Thoracic aorta (tissue), 2 donors: ENCODE measurements around the gene YKT6. TPM values are rescaled to one million over a fixed set of nuclear protein-coding genes. Genes with fewer than 3 reads are reported as not detected.
A peak's percentile ranks its signal among the peaks of the same experiment; 100 is the strongest.

Experiments used
- ATAC-seq: fragments of 150-250 bp; one replicate; pipeline ENCODE4 v1.8.0; 2017; ENCODE audit warnings: low read depth; ENCODE audit not compliant: insufficient number of reproducible peaks, low FRiP score
- DNase-seq: peaks from one replicate; pipeline ENCODE4 v3.0.0-alpha.2; 2020; ENCODE audit warnings: low spot score
- H3K27ac ChIP-seq, 2 donors: fragments of 200-600 bp; sonication (generic); 1 replicate in 1 of 2; 2 replicates in 1 of 2; pipeline ENCODE4 v1.5.1; 2016; ENCODE audit warnings: mild to moderate bottlenecking in 2 of 2, moderate library complexity in 2 of 2
- H3K27me3 ChIP-seq: fragments of 200-600 bp; sonication (generic); replicated peaks from 2 replicates; pipeline ENCODE4 v1.6.0; 2016; ENCODE audit warnings: mild to moderate bottlenecking; ENCODE audit not compliant: insufficient read depth
- H3K36me3 ChIP-seq: fragments of 200-600 bp; sonication (generic); one replicate; pipeline ENCODE4 v1.5.1; 2016
- H3K4me1 ChIP-seq, 2 donors: fragments of 200-600 bp; sonication (generic); 1 replicate in 1 of 2; 2 replicates in 1 of 2; pipeline versions ENCODE4 v1.5.1 to v1.6.0; 2016; ENCODE audit warnings: low read depth in 2 of 2, mild to moderate bottlenecking in 1 of 2; ENCODE audit not compliant: control insufficient read depth in 1 of 2
- H3K4me3 ChIP-seq: fragments of 200-600 bp; sonication (generic); 2 replicates; pipeline ENCODE4 v1.5.1; 2016; ENCODE audit warnings: mild to moderate bottlenecking
- H3K9me3 ChIP-seq: fragments of 200-600 bp; sonication (generic); 2 replicates; pipeline ENCODE4 v1.5.1; 2016
- total RNA-seq, 2 donors: library from RNA; depleted of rRNA; stranded (reverse); fragments of >200 nt; gene quantifications; one replicate each; pipeline versions ENCODE4 v1.1.0 to v1.2.3, GENCODE V29; 2016
- TF ChIP-seq, protein P1 (sequence below): fragments of 200-600 bp; sonication (generic); IDR thresholded peaks from one replicate; pipeline ENCODE4 v1.5.1; 2019; ENCODE audit warnings: antibody characterized with exemption

YKT6 gene
- total RNA-seq, 2 donors from 2014 or later, result 62.0 to 69.6 TPM

DNA sequence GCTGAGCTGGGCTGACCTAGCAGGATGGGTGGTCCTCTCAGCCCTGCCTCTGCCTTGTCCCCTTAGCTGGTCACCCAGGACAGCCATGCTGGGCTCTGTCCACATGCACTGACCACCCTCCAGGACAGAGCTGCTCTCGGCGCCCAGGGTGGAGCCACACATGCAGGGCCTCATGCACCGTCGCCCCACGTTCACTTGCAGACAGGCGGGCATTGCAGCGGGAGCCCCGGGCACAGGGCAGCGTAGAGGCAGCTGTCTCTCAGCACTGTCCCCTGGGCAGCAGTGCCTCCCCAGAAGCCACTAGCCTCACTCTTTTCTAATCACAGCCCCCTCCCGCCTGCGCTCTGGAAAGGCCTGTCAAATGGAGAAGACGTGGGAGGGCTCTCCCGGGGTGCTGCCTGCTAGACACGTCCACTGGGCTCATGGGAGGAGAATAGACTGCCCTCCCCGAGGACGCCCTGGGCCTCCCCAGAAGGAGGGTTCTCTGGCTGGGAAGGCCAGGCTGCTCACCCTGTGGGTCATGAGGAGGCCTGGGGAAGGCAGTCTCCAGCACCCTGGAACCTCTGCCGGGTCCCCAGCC, 37.4 kb downstream of the YKT6 start:
- no peak overlapping the region for H3K4me3 ChIP-seq
- no peaks in the 10 kb centered on the region for H3K9me3 ChIP-seq
- H3K36me3 ChIP-seq, result no peaks in the 10 kb centered on the region
- TF ChIP-seq, protein P1, sequence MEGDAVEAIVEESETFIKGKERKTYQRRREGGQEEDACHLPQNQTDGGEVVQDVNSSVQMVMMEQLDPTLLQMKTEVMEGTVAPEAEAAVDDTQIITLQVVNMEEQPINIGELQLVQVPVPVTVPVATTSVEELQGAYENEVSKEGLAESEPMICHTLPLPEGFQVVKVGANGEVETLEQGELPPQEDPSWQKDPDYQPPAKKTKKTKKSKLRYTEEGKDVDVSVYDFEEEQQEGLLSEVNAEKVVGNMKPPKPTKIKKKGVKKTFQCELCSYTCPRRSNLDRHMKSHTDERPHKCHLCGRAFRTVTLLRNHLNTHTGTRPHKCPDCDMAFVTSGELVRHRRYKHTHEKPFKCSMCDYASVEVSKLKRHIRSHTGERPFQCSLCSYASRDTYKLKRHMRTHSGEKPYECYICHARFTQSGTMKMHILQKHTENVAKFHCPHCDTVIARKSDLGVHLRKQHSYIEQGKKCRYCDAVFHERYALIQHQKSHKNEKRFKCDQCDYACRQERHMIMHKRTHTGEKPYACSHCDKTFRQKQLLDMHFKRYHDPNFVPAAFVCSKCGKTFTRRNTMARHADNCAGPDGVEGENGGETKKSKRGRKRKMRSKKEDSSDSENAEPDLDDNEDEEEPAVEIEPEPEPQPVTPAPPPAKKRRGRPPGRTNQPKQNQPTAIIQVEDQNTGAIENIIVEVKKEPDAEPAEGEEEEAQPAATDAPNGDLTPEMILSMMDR, result no peak
- peaks cover 0 to 5% of the 10 kb centered on the region in 2 donors for H3K4me1 ChIP-seq
- DNase-seq (no peak), ATAC-seq (no peak)
- H3K27ac ChIP-seq, result no peak overlapping the region
- no peaks in the 10 kb centered on the region for H3K27me3 ChIP-seq

DNA sequence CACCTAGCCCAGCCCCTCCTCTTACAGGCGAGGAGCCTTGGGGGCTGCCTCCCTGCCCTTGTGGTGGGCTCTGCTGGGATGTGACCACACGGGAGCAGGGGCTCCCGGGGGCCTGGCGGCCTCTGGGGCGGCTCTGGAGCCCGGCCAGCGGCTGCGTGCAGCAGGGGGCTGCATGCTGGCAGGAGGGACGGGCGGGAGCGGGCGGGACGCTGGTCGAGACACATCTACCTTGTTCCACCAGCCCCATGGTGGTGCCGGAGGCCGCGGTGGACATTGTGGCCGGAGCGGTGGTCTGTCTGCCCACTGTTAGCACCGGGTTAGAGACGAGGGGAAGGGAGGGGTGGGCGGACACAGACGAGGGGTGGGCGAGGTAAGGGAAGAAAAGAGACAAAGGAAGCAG, 38.6 kb downstream of the YKT6 start:
- TF ChIP-seq, protein P1, result no peak

DNA sequence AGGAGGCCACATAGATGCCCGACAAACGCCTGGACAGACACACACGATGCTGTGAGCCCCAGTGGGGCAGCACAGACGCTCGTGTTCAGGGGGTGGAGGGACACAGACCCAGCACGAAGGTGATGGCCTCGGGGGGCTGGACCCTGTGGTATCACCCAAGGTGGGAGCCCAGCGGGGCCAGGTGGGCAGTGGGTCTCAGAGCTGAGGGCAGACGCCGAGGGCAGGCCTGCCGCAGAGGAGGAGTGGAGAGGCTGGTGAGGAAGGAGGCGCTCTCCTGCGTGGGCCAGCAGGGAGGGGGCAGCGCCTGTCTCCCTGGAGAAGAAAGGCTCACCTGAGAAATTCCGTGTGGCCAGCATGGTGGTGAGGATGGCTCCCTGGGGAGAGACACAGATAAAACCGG, 39.6 kb downstream of the YKT6 start:
- TF ChIP-seq, protein P1, result no peak
- ATAC-seq, result no peak
- no peaks in the 10 kb centered on the region for H3K27me3 ChIP-seq
- H3K4me3 ChIP-seq, result no peak overlapping the region
- peaks cover 0 to 5% of the 10 kb centered on the region in 2 donors for H3K4me1 ChIP-seq
- no peaks in the 10 kb centered on the region for H3K36me3 ChIP-seq
- H3K9me3 ChIP-seq, result no peaks in the 10 kb centered on the region
- H3K27ac ChIP-seq, result no peak overlapping the region
- DNase-seq, result no peak

More for the DNA sequence above, 38.6 kb downstream of the YKT6 start:
- no peak overlapping the region for H3K27ac ChIP-seq
- ATAC-seq, result no peak
- no peak overlapping the region for H3K4me3 ChIP-seq
- H3K36me3 ChIP-seq, result no peaks in the 10 kb centered on the region
- H3K27me3 ChIP-seq, result no peaks in the 10 kb centered on the region
- peaks cover 0 to 5% of the 10 kb centered on the region in 2 donors for H3K4me1 ChIP-seq
- H3K9me3 ChIP-seq, result no peaks in the 10 kb centered on the region
- DNase-seq, result no peak

DNA sequence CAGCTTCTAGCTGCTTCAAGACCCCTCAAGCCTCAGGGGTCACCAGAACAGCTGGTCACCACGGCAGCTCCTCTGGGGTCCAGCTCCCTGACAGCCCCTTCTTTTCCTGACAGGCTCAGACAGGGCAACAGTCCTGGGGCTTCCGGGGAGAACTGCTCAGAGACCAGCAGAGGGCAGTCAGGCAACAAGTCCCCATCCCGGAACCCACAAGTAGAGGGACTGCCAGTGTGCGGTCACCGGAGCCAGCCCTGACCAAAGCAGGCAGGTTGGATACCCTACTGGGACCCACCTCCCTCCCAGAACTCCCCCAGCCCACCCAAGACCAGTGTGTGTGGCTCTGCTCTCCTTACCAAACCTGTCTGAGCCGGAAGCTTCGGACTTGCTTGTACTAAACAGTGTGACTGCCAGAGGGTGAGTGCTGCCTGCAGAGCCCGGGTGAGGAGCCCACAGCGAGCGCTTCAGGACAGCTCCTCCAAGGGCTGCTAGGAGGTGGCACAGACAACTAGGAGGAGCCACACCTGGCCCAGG, 40.3 kb downstream of the YKT6 start:
- Histone ChIP-seq H3K4me1 (peaks cover 0 to 5% of the 10 kb centered on the region in 2 donors), H3K36me3 (no peaks in the 10 kb centered on the region), H3K4me3 (peak overlapping the region; percentile 55), H3K9me3 (no peaks in the 10 kb centered on the region), H3K27me3 (no peaks in the 10 kb centered on the region), H3K27ac (no peak overlapping the region)
- TF ChIP-seq, protein P1, result peak; percentile 79
- DNase-seq, result no peak
- peak; percentile 34 for ATAC-seq

DNA sequence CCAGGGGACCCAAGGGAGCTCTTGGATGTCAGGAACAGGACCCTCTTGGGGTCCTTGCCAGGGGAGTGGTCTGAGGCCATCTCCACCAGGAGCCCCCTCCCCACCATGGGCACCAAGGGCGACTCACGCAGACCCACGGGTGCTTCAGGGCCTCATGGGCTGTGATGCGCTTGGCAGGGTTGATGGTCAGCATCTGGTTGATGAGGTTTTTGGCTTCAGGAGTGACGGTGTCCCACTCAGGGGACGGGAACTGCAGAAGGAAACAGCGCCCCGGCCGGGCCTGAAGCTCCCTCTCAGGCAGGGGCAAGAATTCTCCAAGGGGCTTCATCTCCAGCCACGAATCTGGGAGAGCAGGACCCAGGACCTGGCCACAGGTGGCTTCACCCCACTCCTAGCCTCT, 41.3 kb downstream of the YKT6 start:
- Histone ChIP-seq H3K9me3 (no peaks in the 10 kb centered on the region), H3K36me3 (no peaks in the 10 kb centered on the region), H3K27me3 (no peaks in the 10 kb centered on the region), H3K4me3 (no peak overlapping the region), H3K27ac (no peak overlapping the region), H3K4me1 (peaks cover 0 to 5% of the 10 kb centered on the region in 2 donors)
- ATAC-seq, result no peak
- DNase-seq, result no peak
- TF ChIP-seq, protein P1, result no peak
